ENCODE results near the gene TMEM165.

Gene TMEM165

GRCh38 chr4:55398966-55399365 lies 3.2 kb downstream of the TMEM165 start:
- Histone ChIP-seq H3K4me3 (ENCODE audit: insufficient read depth, low read depth, low read length, poor library complexity, severe bottlenecking) (no peak overlapping the region), H3K27me3 (replicated peaks; ENCODE audit: control insufficient read depth, insufficient read depth, low read length, poor library complexity, severe bottlenecking) (no peaks in the 10 kb centered on the region), H3K27ac (ENCODE audit: insufficient read depth, low read length, poor library complexity, severe bottlenecking) (no peak overlapping the region), H3K36me3 (ENCODE audit: control insufficient read depth, insufficient read depth, low read length) (peaks cover 9% of the 10 kb centered on the region), H3K9me3 (ENCODE audit: control insufficient read depth, low read length) (no peaks in the 10 kb centered on the region), H3K4me1 (ENCODE audit: control insufficient read depth, insufficient read depth, low read length, poor library complexity, severe bottlenecking) (peaks cover 16% of the 10 kb centered on the region)
- DNase-seq = no peak

DNA sequence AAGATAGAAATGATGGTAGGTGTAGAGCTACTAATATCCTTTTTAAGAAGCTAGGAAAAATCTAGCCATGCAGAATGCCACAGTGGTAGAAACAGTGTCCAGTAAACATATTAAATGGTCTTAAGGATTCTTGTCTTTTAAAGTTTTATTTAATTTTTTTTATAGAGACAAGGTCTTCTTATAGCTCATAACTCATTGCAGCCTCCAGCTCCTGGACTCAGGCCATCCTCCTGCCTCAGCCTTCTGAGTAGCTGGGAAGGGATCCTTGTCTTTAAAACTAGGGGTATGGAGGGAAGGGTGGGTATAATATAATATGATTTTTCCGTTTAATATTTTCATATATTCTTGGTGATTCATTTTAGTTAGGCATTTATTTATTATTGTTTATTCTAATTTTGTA lies 3.8 kb downstream of the TMEM165 start:
- Histone ChIP-seq H3K9me3 (ENCODE audit: control insufficient read depth, low read length) (no peaks in the 10 kb centered on the region), H3K4me1 (ENCODE audit: control insufficient read depth, insufficient read depth, low read length, poor library complexity, severe bottlenecking) (peaks cover 16% of the 10 kb centered on the region), H3K36me3 (ENCODE audit: control insufficient read depth, insufficient read depth, low read length) (peaks cover 9% of the 10 kb centered on the region), H3K4me3 (ENCODE audit: insufficient read depth, low read depth, low read length, poor library complexity, severe bottlenecking) (no peak overlapping the region), H3K27me3 (replicated peaks; ENCODE audit: control insufficient read depth, insufficient read depth, low read length, poor library complexity, severe bottlenecking) (no peaks in the 10 kb centered on the region), H3K27ac (ENCODE audit: insufficient read depth, low read length, poor library complexity, severe bottlenecking) (no peak overlapping the region)
- no peak for DNase-seq

GRCh38 chr4:55405073-55405472 lies 9.3 kb downstream of the TMEM165 start:
- no peak for DNase-seq
- H3K36me3 ChIP-seq (ENCODE audit: control insufficient read depth, insufficient read depth, low read length) = peaks cover 20% of the 10 kb centered on the region
- no peaks in the 10 kb centered on the region for H3K9me3 ChIP-seq (ENCODE audit: control insufficient read depth, low read length)
- H3K4me1 ChIP-seq (ENCODE audit: control insufficient read depth, insufficient read depth, low read length, poor library complexity, severe bottlenecking) = no peaks in the 10 kb centered on the region
- H3K27me3 ChIP-seq (replicated peaks; ENCODE audit: control insufficient read depth, insufficient read depth, low read length, poor library complexity, severe bottlenecking) = no peaks in the 10 kb centered on the region
- H3K4me3 ChIP-seq (ENCODE audit: insufficient read depth, low read depth, low read length, poor library complexity, severe bottlenecking) = no peak overlapping the region
- H3K27ac ChIP-seq (ENCODE audit: insufficient read depth, low read length, poor library complexity, severe bottlenecking) = no peak overlapping the region

DNA sequence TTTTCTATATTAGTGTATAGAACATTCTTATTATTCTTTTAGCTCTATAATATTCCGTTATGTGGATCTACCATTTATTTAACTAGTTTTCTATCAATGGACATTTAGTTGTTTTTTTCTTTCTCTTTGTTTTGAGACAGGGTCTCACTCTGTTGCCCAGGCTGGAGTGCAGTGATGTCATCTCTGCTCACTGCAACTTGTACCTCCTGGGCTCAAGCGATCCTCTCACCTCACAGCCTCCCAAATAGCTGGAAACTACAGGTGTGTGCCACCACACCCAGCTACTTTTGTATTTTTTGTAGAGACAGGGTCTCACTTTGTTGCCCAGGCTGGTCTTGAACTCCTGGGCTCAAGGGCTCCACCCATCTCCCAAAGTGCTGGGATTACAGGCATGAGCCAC lies 10.8 kb downstream of the TMEM165 start:
- H3K27ac ChIP-seq (ENCODE audit: insufficient read depth, low read length, poor library complexity, severe bottlenecking) = no peak overlapping the region

DNA sequence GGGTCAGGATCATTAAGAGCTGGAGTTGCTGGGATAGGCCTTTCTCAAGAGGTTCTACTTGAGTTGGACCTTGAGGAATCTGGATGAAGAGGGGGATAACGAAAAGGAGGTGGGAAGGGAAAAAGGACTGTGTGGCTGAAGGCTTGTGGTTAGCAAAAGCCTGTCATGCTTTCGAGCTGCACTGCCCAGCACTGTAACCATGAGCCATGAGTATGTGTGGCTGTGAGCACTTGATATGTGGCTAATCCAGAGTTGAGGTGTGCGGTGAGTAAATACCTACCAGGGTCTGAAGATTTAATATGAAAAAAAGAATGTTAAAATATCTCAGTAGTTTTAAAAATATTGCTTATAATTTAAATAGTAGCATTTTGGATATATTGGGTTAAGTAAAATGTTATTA lies 11.4 kb downstream of the TMEM165 start:
- no peaks in the 10 kb centered on the region for H3K4me1 ChIP-seq (ENCODE audit: control insufficient read depth, insufficient read depth, low read length, poor library complexity, severe bottlenecking)
- no peak overlapping the region for H3K4me3 ChIP-seq (ENCODE audit: insufficient read depth, low read depth, low read length, poor library complexity, severe bottlenecking)
- no peak overlapping the region for H3K27ac ChIP-seq (ENCODE audit: insufficient read depth, low read length, poor library complexity, severe bottlenecking)
- no peaks in the 10 kb centered on the region for H3K9me3 ChIP-seq (ENCODE audit: control insufficient read depth, low read length)
- peaks cover 17% of the 10 kb centered on the region for H3K36me3 ChIP-seq (ENCODE audit: control insufficient read depth, insufficient read depth, low read length)
- no peak for DNase-seq
- no peaks in the 10 kb centered on the region for H3K27me3 ChIP-seq (replicated peaks; ENCODE audit: control insufficient read depth, insufficient read depth, low read length, poor library complexity, severe bottlenecking)

More for the DNA sequence above, 10.8 kb downstream of the TMEM165 start:
- no peaks in the 10 kb centered on the region for H3K27me3 ChIP-seq (replicated peaks; ENCODE audit: control insufficient read depth, insufficient read depth, low read length, poor library complexity, severe bottlenecking)
- no peaks in the 10 kb centered on the region for H3K4me1 ChIP-seq (ENCODE audit: control insufficient read depth, insufficient read depth, low read length, poor library complexity, severe bottlenecking)
- no peaks in the 10 kb centered on the region for H3K9me3 ChIP-seq (ENCODE audit: control insufficient read depth, low read length)
- H3K36me3 ChIP-seq (ENCODE audit: control insufficient read depth, insufficient read depth, low read length) = peaks cover 14% of the 10 kb centered on the region
- H3K4me3 ChIP-seq (ENCODE audit: insufficient read depth, low read depth, low read length, poor library complexity, severe bottlenecking) = no peak overlapping the region
- no peak for DNase-seq

GRCh38 chr4:55407764-55408163 lies 12.0 kb downstream of the TMEM165 start:
- no peak overlapping the region for H3K27ac ChIP-seq (ENCODE audit: insufficient read depth, low read length, poor library complexity, severe bottlenecking)
- no peak overlapping the region for H3K4me3 ChIP-seq (ENCODE audit: insufficient read depth, low read depth, low read length, poor library complexity, severe bottlenecking)
- peaks cover 17% of the 10 kb centered on the region for H3K36me3 ChIP-seq (ENCODE audit: control insufficient read depth, insufficient read depth, low read length)
- H3K4me1 ChIP-seq (ENCODE audit: control insufficient read depth, insufficient read depth, low read length, poor library complexity, severe bottlenecking) = no peaks in the 10 kb centered on the region
- no peaks in the 10 kb centered on the region for H3K27me3 ChIP-seq (replicated peaks; ENCODE audit: control insufficient read depth, insufficient read depth, low read length, poor library complexity, severe bottlenecking)
- DNase-seq = no peak
- H3K9me3 ChIP-seq (ENCODE audit: control insufficient read depth, low read length) = no peaks in the 10 kb centered on the region

DNA sequence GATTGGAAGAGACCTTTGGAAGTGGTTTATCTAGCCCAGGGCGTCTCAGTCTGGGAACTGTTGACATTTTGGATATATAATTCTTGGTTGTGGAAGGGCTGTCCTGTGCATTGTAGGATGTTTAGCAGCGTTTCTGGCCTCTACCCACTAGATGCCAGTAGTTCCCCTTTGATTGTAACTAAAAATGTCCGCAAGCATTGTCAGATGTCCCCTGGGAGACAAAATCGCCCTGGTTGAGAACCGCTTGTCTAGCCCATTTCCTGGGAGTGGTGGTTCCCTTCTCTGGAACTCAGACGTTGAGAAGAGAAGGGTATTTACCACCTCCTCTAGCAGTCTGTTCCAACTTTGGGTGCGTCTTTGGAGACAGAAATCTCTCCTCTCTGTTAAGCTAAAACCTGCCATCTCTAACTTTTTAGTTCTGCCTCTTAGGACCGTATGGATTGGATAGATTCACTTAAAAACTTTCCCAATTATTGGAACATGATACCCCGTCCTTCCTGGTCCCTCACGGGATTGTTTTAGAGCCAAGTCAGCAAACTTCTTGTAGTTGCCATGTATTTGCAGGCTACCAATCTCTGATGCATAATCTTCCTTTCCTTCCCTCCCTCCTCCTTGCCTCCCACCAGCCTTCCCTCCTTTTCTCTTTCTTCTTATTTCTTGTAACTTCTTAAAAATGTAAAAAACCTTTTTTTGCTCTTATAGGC lies 13.9 kb downstream of the TMEM165 start:
- peaks cover 17% of the 10 kb centered on the region for H3K36me3 ChIP-seq (ENCODE audit: control insufficient read depth, insufficient read depth, low read length)
- H3K27ac ChIP-seq (ENCODE audit: insufficient read depth, low read length, poor library complexity, severe bottlenecking) = no peak overlapping the region
- H3K4me1 ChIP-seq (ENCODE audit: control insufficient read depth, insufficient read depth, low read length, poor library complexity, severe bottlenecking) = no peaks in the 10 kb centered on the region
- DNase-seq = no peak
- H3K9me3 ChIP-seq (ENCODE audit: control insufficient read depth, low read length) = no peaks in the 10 kb centered on the region
- no peak overlapping the region for H3K4me3 ChIP-seq (ENCODE audit: insufficient read depth, low read depth, low read length, poor library complexity, severe bottlenecking)
- no peaks in the 10 kb centered on the region for H3K27me3 ChIP-seq (replicated peaks; ENCODE audit: control insufficient read depth, insufficient read depth, low read length, poor library complexity, severe bottlenecking)

DNA sequence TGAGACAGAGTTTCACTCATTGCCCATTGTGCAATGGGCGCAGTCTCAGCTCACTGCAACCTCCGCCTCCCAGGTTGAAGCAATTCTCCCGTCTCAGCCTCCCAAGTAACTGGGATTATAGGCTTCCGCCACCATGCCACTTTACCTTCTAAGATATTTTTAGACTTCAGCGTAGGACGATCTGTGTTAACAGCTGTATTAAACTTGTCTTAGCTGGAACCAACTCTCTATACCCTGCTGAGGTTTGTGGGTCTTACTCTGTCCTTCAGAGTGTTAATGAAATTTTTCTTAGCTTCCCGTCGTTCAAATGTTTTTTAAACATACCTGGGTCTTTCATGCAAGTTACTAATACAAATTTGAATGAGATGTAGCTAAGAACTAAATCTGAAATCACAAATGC lies 14.7 kb downstream of the TMEM165 start:
- Histone ChIP-seq H3K27me3 (replicated peaks; ENCODE audit: control insufficient read depth, insufficient read depth, low read length, poor library complexity, severe bottlenecking) (no peaks in the 10 kb centered on the region), H3K4me3 (ENCODE audit: insufficient read depth, low read depth, low read length, poor library complexity, severe bottlenecking) (no peak overlapping the region), H3K27ac (ENCODE audit: insufficient read depth, low read length, poor library complexity, severe bottlenecking) (no peak overlapping the region), H3K9me3 (ENCODE audit: control insufficient read depth, low read length) (no peaks in the 10 kb centered on the region), H3K36me3 (ENCODE audit: control insufficient read depth, insufficient read depth, low read length) (peaks cover 20% of the 10 kb centered on the region), H3K4me1 (ENCODE audit: control insufficient read depth, insufficient read depth, low read length, poor library complexity, severe bottlenecking) (no peaks in the 10 kb centered on the region)
- no peak for DNase-seq

GRCh38 chr4:55411621-55412020 lies 15.9 kb downstream of the TMEM165 start:
- no peak for DNase-seq
- no peaks in the 10 kb centered on the region for H3K4me1 ChIP-seq (ENCODE audit: control insufficient read depth, insufficient read depth, low read length, poor library complexity, severe bottlenecking)
- no peak overlapping the region for H3K27ac ChIP-seq (ENCODE audit: insufficient read depth, low read length, poor library complexity, severe bottlenecking)
- no peak overlapping the region for H3K4me3 ChIP-seq (ENCODE audit: insufficient read depth, low read depth, low read length, poor library complexity, severe bottlenecking)
- no peaks in the 10 kb centered on the region for H3K27me3 ChIP-seq (replicated peaks; ENCODE audit: control insufficient read depth, insufficient read depth, low read length, poor library complexity, severe bottlenecking)
- H3K9me3 ChIP-seq (ENCODE audit: control insufficient read depth, low read length) = no peaks in the 10 kb centered on the region
- H3K36me3 ChIP-seq (ENCODE audit: control insufficient read depth, insufficient read depth, low read length) = peaks cover 18% of the 10 kb centered on the region

DNA sequence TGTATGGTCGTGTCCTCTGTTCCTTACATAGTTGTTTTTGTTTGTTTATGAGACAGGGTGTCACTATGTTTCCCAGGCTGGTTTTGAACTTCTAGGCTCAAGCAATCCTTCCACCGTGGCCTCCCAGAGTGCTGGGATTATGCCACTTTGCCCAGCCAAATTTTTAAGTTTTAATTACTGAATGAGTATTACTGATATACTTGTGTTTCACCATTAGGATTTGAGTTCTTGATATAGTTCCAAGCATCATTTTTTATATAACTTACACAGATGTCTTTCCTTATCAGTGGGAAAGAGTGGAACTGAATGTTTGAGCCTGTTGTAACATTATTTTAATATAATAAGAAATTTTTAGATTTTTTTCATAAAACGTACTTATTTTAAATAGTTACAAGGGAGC lies 20.4 kb downstream of the TMEM165 start:
- H3K9me3 ChIP-seq (ENCODE audit: control insufficient read depth, low read length) = no peaks in the 10 kb centered on the region
- no peak overlapping the region for H3K27ac ChIP-seq (ENCODE audit: insufficient read depth, low read length, poor library complexity, severe bottlenecking)
- peaks cover 41% of the 10 kb centered on the region for H3K36me3 ChIP-seq (ENCODE audit: control insufficient read depth, insufficient read depth, low read length)
- no peaks in the 10 kb centered on the region for H3K4me1 ChIP-seq (ENCODE audit: control insufficient read depth, insufficient read depth, low read length, poor library complexity, severe bottlenecking)
- H3K4me3 ChIP-seq (ENCODE audit: insufficient read depth, low read depth, low read length, poor library complexity, severe bottlenecking) = no peak overlapping the region
- no peak for DNase-seq
- no peaks in the 10 kb centered on the region for H3K27me3 ChIP-seq (replicated peaks; ENCODE audit: control insufficient read depth, insufficient read depth, low read length, poor library complexity, severe bottlenecking)

Measured in effector memory CD4-positive, alpha-beta T cell (primary cell).